ENCODE results near the gene KCTD3.

The KCTD3 gene

GRCh38 chr1:215554865-215555264, 12.2 kb upstream of the KCTD3 start:
- H3K4me3 ChIP-seq (ENCODE audit: control insufficient read depth, low read depth, low read length) = no peak overlapping the region
- TF ChIP-seq, protein P1, sequence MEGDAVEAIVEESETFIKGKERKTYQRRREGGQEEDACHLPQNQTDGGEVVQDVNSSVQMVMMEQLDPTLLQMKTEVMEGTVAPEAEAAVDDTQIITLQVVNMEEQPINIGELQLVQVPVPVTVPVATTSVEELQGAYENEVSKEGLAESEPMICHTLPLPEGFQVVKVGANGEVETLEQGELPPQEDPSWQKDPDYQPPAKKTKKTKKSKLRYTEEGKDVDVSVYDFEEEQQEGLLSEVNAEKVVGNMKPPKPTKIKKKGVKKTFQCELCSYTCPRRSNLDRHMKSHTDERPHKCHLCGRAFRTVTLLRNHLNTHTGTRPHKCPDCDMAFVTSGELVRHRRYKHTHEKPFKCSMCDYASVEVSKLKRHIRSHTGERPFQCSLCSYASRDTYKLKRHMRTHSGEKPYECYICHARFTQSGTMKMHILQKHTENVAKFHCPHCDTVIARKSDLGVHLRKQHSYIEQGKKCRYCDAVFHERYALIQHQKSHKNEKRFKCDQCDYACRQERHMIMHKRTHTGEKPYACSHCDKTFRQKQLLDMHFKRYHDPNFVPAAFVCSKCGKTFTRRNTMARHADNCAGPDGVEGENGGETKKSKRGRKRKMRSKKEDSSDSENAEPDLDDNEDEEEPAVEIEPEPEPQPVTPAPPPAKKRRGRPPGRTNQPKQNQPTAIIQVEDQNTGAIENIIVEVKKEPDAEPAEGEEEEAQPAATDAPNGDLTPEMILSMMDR (IDR thresholded peaks at IDR 0.05; ENCODE audit: control insufficient read depth, insufficient read depth, low read depth, low read length, missing control alignments) = no peak
- DNase-seq (ENCODE audit: low read depth) = no peak

DNA sequence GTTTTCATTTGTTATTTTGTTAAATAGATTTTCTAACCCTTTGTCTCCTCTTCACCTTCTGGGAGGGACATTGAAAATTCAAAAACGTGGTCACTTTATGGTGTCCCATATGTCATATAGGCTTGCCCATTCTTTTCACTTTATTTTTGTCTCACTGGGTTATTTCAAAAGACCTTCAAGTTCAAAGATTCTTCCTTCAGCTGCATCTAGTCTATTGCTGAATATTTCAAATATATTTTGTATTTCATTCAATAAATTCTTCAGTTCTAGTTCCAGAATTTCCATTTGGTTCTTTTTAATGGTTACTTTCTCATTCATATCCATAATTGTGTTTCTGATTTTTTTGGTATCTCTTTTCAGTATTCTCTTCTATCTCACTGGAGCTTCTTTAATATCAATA, 11.6 kb upstream of the KCTD3 start:
- TF ChIP-seq, protein P1 (IDR thresholded peaks at IDR 0.05; ENCODE audit: control insufficient read depth, insufficient read depth, low read depth, low read length, missing control alignments) = no peak
- H3K4me3 ChIP-seq (ENCODE audit: control insufficient read depth, low read depth, low read length) = no peak overlapping the region
- no peak for DNase-seq (ENCODE audit: low read depth)

DNA sequence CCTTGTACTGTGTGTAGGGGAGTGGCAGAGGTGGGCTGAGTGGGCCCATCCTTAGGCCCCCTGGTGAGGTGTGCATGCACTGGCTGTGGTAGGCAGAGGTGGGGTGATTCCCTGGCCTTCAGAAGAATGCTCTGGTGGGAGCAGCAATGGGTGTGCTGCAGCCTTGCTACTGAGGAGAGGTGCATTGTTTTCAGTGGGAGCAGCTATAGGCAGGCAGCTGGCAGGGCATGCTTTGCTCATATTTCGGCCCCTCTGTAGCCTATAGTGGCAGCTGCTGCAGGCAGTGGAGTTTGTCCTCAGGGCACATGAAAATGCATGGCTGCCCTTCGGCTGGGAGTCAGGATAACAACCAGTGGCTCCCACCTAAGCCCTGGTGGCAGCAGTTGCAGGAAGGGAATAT, 10.1 kb upstream of the KCTD3 start:
- H3K4me3 ChIP-seq (ENCODE audit: control insufficient read depth, low read depth, low read length) = no peak overlapping the region
- no peak for DNase-seq (ENCODE audit: low read depth)
- TF ChIP-seq, protein P1 (IDR thresholded peaks at IDR 0.05; ENCODE audit: control insufficient read depth, insufficient read depth, low read depth, low read length, missing control alignments) = no peak

DNA sequence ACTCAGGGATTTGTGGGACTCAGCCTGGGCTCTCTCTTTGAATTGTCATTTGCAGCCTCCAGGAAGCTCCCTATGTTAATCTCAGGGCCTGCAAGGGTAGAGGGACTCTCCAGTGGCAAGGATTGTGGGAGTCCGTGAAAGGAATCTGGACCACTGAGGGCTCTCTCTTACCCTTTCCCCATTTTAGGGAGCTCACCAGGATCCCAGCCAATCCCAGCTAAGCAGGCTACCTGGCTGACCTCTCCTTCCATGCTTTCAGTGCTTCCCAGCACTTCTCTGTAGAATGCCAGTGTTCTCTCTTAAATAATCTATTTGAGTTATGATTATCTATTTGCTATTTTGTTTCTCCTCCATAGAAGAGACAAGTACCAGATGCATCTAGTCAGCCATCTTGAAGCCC, 9.6 kb upstream of the KCTD3 start:
- TF ChIP-seq, protein P1 (IDR thresholded peaks at IDR 0.05; ENCODE audit: control insufficient read depth, insufficient read depth, low read depth, low read length, missing control alignments) = no peak
- DNase-seq (ENCODE audit: low read depth) = no peak
- no peak overlapping the region for H3K4me3 ChIP-seq (ENCODE audit: control insufficient read depth, low read depth, low read length)

DNA sequence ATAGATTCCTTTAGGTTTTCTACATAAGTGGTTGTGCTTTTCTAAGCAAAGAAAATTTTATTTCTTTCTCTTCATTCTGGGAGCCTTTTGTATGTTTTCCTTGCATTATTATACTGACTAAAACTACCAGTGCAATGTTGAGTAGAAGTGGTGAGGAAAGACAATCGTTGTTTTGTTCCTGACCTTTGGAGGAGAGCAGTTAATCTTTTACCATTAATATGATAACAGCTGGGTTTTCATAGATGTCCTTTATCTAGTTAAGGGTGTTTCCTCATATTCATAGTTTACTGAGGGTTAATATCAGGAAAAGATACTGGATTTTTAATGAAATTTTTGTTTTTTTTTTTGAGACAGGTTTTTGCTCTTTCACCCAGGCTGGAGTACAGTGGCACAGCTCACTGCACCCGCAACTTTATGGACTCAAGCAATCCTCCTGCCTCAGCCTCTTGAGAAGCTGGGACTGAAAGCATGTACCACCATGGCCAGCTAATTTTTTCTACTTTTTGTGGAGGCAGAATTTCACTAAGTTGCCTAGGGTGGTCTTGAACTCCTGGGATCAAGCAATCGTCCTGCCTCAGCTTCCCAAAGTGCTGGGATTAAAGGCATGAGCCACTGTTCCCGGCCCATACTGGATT, 9.0 kb upstream of the KCTD3 start:
- no peak for DNase-seq (ENCODE audit: low read depth)
- TF ChIP-seq, protein P1 (IDR thresholded peaks at IDR 0.05; ENCODE audit: control insufficient read depth, insufficient read depth, low read depth, low read length, missing control alignments) = no peak
- no peak overlapping the region for H3K4me3 ChIP-seq (ENCODE audit: control insufficient read depth, low read depth, low read length)

GRCh38 chr1:215567491-215568298, 591 bp downstream of the KCTD3 start:
- TF ChIP-seq, protein P1 (IDR thresholded peaks at IDR 0.05; ENCODE audit: control insufficient read depth, insufficient read depth, low read depth, low read length, missing control alignments) = no peak
- no peak for DNase-seq (ENCODE audit: low read depth)
- peak overlapping the region; percentile 80 for H3K4me3 ChIP-seq (ENCODE audit: control insufficient read depth, low read depth, low read length)
